H9 (cell line): ENCODE measurements around the gene TAF3. TPM values are rescaled to one million over a fixed set of nuclear protein-coding genes. Genes with fewer than 3 reads are reported as not detected.

Experiments used
- DNase-seq: peaks from one replicate; pipeline ENCODE4 v3.0.0-alpha.2; 2017
- H2AFZ ChIP-seq: one replicate; pipeline ENCODE4 v1.6.1; 2013; ENCODE audit warnings: mild to moderate bottlenecking, low read length, control low read depth, moderate library complexity
- H2AK5ac ChIP-seq: 2 replicates; pipeline ENCODE4 v1.6.1; 2013; ENCODE audit warnings: low read length, control low read depth, mixed read lengths; ENCODE audit not compliant: insufficient read length
- H2BK120ac ChIP-seq: one replicate; pipeline ENCODE4 v1.6.1; 2013; ENCODE audit warnings: low read depth, mild to moderate bottlenecking, low read length, control low read depth, inconsistent platforms; ENCODE audit not compliant: poor library complexity, severe bottlenecking
- H2BK12ac ChIP-seq: 2 replicates; pipeline ENCODE4 v1.6.1; 2013; ENCODE audit warnings: low read length, control low read depth, mixed read lengths, low read depth; ENCODE audit not compliant: insufficient read length
- H2BK15ac ChIP-seq: 2 replicates; pipeline ENCODE4 v1.6.1; 2013; ENCODE audit warnings: low read depth, low read length, control low read depth
- H2BK20ac ChIP-seq: one replicate; pipeline ENCODE4 v1.6.1; 2013; ENCODE audit warnings: low read depth, mild to moderate bottlenecking, low read length, control low read depth, inconsistent platforms; ENCODE audit not compliant: poor library complexity, severe bottlenecking
- H2BK5ac ChIP-seq: 2 replicates; pipeline ENCODE4 v1.6.1; 2013; ENCODE audit warnings: low read length, control low read depth, mixed read lengths; ENCODE audit not compliant: insufficient read length
- H3K14ac ChIP-seq: 2 replicates; pipeline ENCODE4 v1.6.1; 2013; ENCODE audit warnings: low read length, control low read depth; ENCODE audit not compliant: insufficient read depth
- H3K18ac ChIP-seq: 2 replicates; pipeline ENCODE4 v1.6.1; 2013; ENCODE audit warnings: low read depth, mild to moderate bottlenecking, mixed read lengths, low read length, control low read depth; ENCODE audit not compliant: insufficient read length
- H3K23ac ChIP-seq: 2 replicates; pipeline ENCODE4 v1.6.1; 2013; ENCODE audit warnings: low read length, control low read depth, mixed read lengths, low read depth; ENCODE audit not compliant: insufficient read length
- H3K23me2 ChIP-seq: 2 replicates; pipeline ENCODE4 v1.6.1; 2013; ENCODE audit warnings: low read depth, mild to moderate bottlenecking, mixed read lengths, low read length, control low read depth; ENCODE audit not compliant: insufficient read length, poor library complexity, severe bottlenecking
- H3K27ac ChIP-seq: 2 replicates; pipeline ENCODE4 v1.5.1; 2013; ENCODE audit warnings: low read length, control low read depth, mixed read lengths, low read depth; ENCODE audit not compliant: insufficient read length
- H3K27me3 ChIP-seq: 2 replicates; pipeline ENCODE4 v1.6.1; 2013; ENCODE audit warnings: low read length, control low read depth, inconsistent platforms; ENCODE audit not compliant: insufficient read depth
- H3K4ac ChIP-seq: 2 replicates; pipeline ENCODE4 v1.6.1; 2013; ENCODE audit warnings: low read depth, mild to moderate bottlenecking, control low read depth, inconsistent platforms, low read length, moderate library complexity
- H3K4me1 ChIP-seq: 2 replicates; pipeline ENCODE4 v1.6.1; 2013; ENCODE audit warnings: low read length, control low read depth, inconsistent platforms; ENCODE audit not compliant: insufficient read depth
- H3K4me2 ChIP-seq: 2 replicates; pipeline ENCODE4 v1.6.1; 2013; ENCODE audit warnings: low read length, control low read depth, mixed read lengths; ENCODE audit not compliant: insufficient read length, insufficient read depth
- H3K56ac ChIP-seq: 2 replicates; pipeline ENCODE4 v1.6.1; 2013; ENCODE audit warnings: low read depth, mild to moderate bottlenecking, mixed read lengths, low read length, control low read depth; ENCODE audit not compliant: insufficient read length
- H3K79me1 ChIP-seq: 2 replicates; pipeline ENCODE4 v1.6.1; 2013; ENCODE audit warnings: low read depth, mild to moderate bottlenecking, moderate library complexity, low read length, control low read depth, inconsistent platforms; ENCODE audit not compliant: insufficient read depth, poor library complexity, severe bottlenecking
- H3K79me2 ChIP-seq: 2 replicates; pipeline ENCODE4 v1.6.1; 2013; ENCODE audit warnings: low read length, control low read depth, inconsistent platforms; ENCODE audit not compliant: insufficient read depth
- H3K9ac ChIP-seq: 2 replicates; pipeline ENCODE4 v1.6.1; 2013; ENCODE audit warnings: low read length, control low read depth, mixed read lengths; ENCODE audit not compliant: insufficient read length; ENCODE audit errors: extremely low read depth
- H3K9me3 ChIP-seq: one replicate; pipeline ENCODE4 v1.6.1; 2013; ENCODE audit warnings: low read depth, low read length, inconsistent platforms; ENCODE audit not compliant: control insufficient read depth
- H3T11ph ChIP-seq: one replicate; pipeline ENCODE4 v1.6.1; 2013; ENCODE audit warnings: mild to moderate bottlenecking, low read length, control low read depth, inconsistent platforms
- H4K20me1 ChIP-seq: one replicate; pipeline ENCODE4 v1.6.1; 2013; ENCODE audit not compliant: control insufficient read depth, insufficient read length, insufficient read depth
- H4K5ac ChIP-seq: 2 replicates; pipeline ENCODE4 v1.6.1; 2013; ENCODE audit warnings: low read depth, mild to moderate bottlenecking, mixed read lengths, low read length, control low read depth; ENCODE audit not compliant: insufficient read length
- H4K8ac ChIP-seq: replicated peaks from 2 replicates; pipeline ENCODE4 v1.6.1; 2013; ENCODE audit warnings: low read length, control low read depth, mixed read lengths, low read depth; ENCODE audit not compliant: insufficient read length
- H4K91ac ChIP-seq: 2 replicates; pipeline ENCODE4 v1.6.1; 2013; ENCODE audit warnings: low read depth, mild to moderate bottlenecking, moderate library complexity, mixed read lengths, low read length, control low read depth; ENCODE audit not compliant: insufficient read length
- H3K27ac Mint-ChIP-seq, 3 experiments: 2 replicates in 2 of 3; 3 replicates in 1 of 3; pipeline ENCODE4 v1.8.0; 2020 to 2021; ENCODE audit warnings: mixed read lengths in 3 of 3, mild to moderate bottlenecking in 1 of 3, moderate library complexity in 1 of 3
- H3K27me3 Mint-ChIP-seq: 2 replicates; pipeline ENCODE4 v1.8.0; 2021; ENCODE audit warnings: low read depth, mild to moderate bottlenecking, moderate library complexity, mixed read lengths
- H3K36me3 Mint-ChIP-seq, 3 experiments: 2 replicates in 2 of 3; 3 replicates in 1 of 3; pipeline ENCODE4 v1.8.0; 2020 to 2021; ENCODE audit warnings: low read depth in 3 of 3, mixed read lengths in 3 of 3; ENCODE audit not compliant: insufficient read depth in 1 of 3
- H3K4me1 Mint-ChIP-seq, 2 experiments: 2 replicates each; pipeline ENCODE4 v1.8.0; 2020; ENCODE audit warnings: mixed read lengths in 2 of 2
- H3K4me3 Mint-ChIP-seq, 2 experiments: 2 replicates in 1 of 2; 3 replicates in 1 of 2; pipeline ENCODE4 v1.8.0; 2020 to 2021; ENCODE audit warnings: mild to moderate bottlenecking in 2 of 2, mixed read lengths in 2 of 2, moderate library complexity in 1 of 2
- H3K9me3 Mint-ChIP-seq, 2 experiments: 2 replicates in 1 of 2; 3 replicates in 1 of 2; pipeline ENCODE4 v1.8.0; 2020; ENCODE audit warnings: mild to moderate bottlenecking in 2 of 2, mixed read lengths in 2 of 2, moderate library complexity in 1 of 2
- WGBS: extraction: QIAGEN DNeasy Blood & Tissue Kit; methylation state at CpG from one replicate; pipeline ENCODE4 v1.1.7; 2013; ENCODE audit warnings: missing lambda C conversion rate, low lambda C conversion rate, mixed read lengths; ENCODE audit not compliant: insufficient read length; ENCODE audit errors: extremely low coverage; 5-methylcytosine and 5-hydroxymethylcytosine counted together
- total RNA-seq: library from RNA; stranded (reverse); gene quantifications from 2 replicates; pipeline ENCODE4 v1.2.1, GENCODE V29; 2021
- TF ChIP-seq, protein P1 (sequence below): fragments of 200-600 bp; sonication (generic); conservative IDR thresholded peaks from 3 replicates; pipeline ENCODE4 v1.8.0; 2021; ENCODE audit warnings: antibody characterized with exemption, mild to moderate bottlenecking

Gene TAF3
- total RNA-seq, 1 experiment from 2014 or later, result 10.2 TPM

GRCh38 chr10:7797582-7797981 is 20.7 kb upstream of the TAF3 start:
- no peaks in the 10 kb centered on the region for H3K27me3 Mint-ChIP-seq
- no peak overlapping the region for H3K27ac ChIP-seq
- no peak overlapping the region for H4K91ac ChIP-seq
- H2BK120ac ChIP-seq, result no peak overlapping the region
- H3K4me1 Mint-ChIP-seq, result no peaks in the 10 kb centered on the region; a peak in 1 of 4 replicates
- no peaks in the 10 kb centered on the region for H3K27me3 ChIP-seq
- no peak overlapping the region for H3K4me3 Mint-ChIP-seq
- no peak overlapping the region for H2AFZ ChIP-seq
- no peak overlapping the region for H3T11ph ChIP-seq
- H3K79me1 ChIP-seq, result no peaks in the 10 kb centered on the region
- no peaks in the 10 kb centered on the region for H3K9me3 ChIP-seq
- H3K56ac ChIP-seq, result no peak overlapping the region
- H3K4me2 ChIP-seq, result no peak overlapping the region
- H3K4me1 ChIP-seq, result no peaks in the 10 kb centered on the region
- no peak overlapping the region for H2BK5ac ChIP-seq
- no peaks in the 10 kb centered on the region for H4K20me1 ChIP-seq
- no CpG with 5 or more reads among the region's 6 CpGs for WGBS
- no peak overlapping the region for H3K18ac ChIP-seq
- H3K36me3 Mint-ChIP-seq, result peaks cover 29 to 61% (median 58%) of the 10 kb centered on the region in 3 experiments; a peak in 6 of 7 replicates
- H4K8ac ChIP-seq, result no peak overlapping the region
- H3K14ac ChIP-seq, result no peak overlapping the region
- no peak overlapping the region for H2BK20ac ChIP-seq
- H3K23me2 ChIP-seq, result no peaks in the 10 kb centered on the region
- no peak for DNase-seq
- no peak overlapping the region for H3K4ac ChIP-seq
- H3K23ac ChIP-seq, result no peak overlapping the region
- H3K79me2 ChIP-seq, result peaks cover 11% of the 10 kb centered on the region; the same call in 1 of the 2 replicates
- no peak overlapping the region for H3K9ac ChIP-seq
- H2BK12ac ChIP-seq, result no peak overlapping the region
- TF ChIP-seq, protein P1, sequence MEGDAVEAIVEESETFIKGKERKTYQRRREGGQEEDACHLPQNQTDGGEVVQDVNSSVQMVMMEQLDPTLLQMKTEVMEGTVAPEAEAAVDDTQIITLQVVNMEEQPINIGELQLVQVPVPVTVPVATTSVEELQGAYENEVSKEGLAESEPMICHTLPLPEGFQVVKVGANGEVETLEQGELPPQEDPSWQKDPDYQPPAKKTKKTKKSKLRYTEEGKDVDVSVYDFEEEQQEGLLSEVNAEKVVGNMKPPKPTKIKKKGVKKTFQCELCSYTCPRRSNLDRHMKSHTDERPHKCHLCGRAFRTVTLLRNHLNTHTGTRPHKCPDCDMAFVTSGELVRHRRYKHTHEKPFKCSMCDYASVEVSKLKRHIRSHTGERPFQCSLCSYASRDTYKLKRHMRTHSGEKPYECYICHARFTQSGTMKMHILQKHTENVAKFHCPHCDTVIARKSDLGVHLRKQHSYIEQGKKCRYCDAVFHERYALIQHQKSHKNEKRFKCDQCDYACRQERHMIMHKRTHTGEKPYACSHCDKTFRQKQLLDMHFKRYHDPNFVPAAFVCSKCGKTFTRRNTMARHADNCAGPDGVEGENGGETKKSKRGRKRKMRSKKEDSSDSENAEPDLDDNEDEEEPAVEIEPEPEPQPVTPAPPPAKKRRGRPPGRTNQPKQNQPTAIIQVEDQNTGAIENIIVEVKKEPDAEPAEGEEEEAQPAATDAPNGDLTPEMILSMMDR, result no peak
- H3K9me3 Mint-ChIP-seq, result no peaks in the 10 kb centered on the region
- H3K27ac Mint-ChIP-seq, result no peak overlapping the region
- no peak overlapping the region for H2BK15ac ChIP-seq
- no peak overlapping the region for H2AK5ac ChIP-seq
- H4K5ac ChIP-seq, result no peak overlapping the region
